ENCODE results near the gene LAMA2. TPM values are rescaled to one million over a fixed set of nuclear protein-coding genes. Genes with fewer than 3 reads are reported as not detected.

LAMA2 gene
- total and polyA plus RNA-seq, 7 donors: 8.8 to 59.0 (median 27.3) TPM

GRCh38 chr6:129236001-129236517 lies 353.1 kb downstream of the LAMA2 start:
- 39 to 73% (median 47%) methylated on average over 4 of the region's 4 CpGs for WGBS, 3 donors
- no peaks in the 10 kb centered on the region for H3K36me3 ChIP-seq (ENCODE audit: insufficient read depth in 1 of 2, low read depth in 1 of 2)
- no peaks in the 10 kb centered on the region for H3K27me3 ChIP-seq (ENCODE audit: insufficient read depth in 3 of 3, low read length in 2 of 3)
- DNase-seq: no peak
- no peak overlapping the region for H3K27ac ChIP-seq
- no peak for ATAC-seq
- H3K9me3 ChIP-seq: no peaks in the 10 kb centered on the region
- TF ChIP-seq CTCF (IDR thresholded peaks at IDR 0.05): no peak
- H3K4me3 ChIP-seq: no peak overlapping the region
- intact Hi-C loops (cut with DNase I): no loop called here
- no peaks in the 10 kb centered on the region for H3K4me1 ChIP-seq

GRCh38 chr6:129238991-129239390 lies 356.1 kb downstream of the LAMA2 start:
- H3K9me3 ChIP-seq: no peaks in the 10 kb centered on the region
- no peak overlapping the region for H3K4me3 ChIP-seq
- ATAC-seq (no peak), DNase-seq (no peak)
- no peak overlapping the region for H3K27ac ChIP-seq
- H3K4me1 ChIP-seq: no peaks in the 10 kb centered on the region
- no peak for TF ChIP-seq CTCF (IDR thresholded peaks at IDR 0.05)
- intact Hi-C loops (cut with DNase I): no loop called here
- no peaks in the 10 kb centered on the region for H3K36me3 ChIP-seq (ENCODE audit: insufficient read depth in 1 of 2, low read depth in 1 of 2)
- WGBS, 3 donors: 85 to 92% (median 88%) methylated on average over 1 of the region's 1 CpG
- no peaks in the 10 kb centered on the region for H3K27me3 ChIP-seq (ENCODE audit: insufficient read depth in 3 of 3, low read length in 2 of 3)

DNA sequence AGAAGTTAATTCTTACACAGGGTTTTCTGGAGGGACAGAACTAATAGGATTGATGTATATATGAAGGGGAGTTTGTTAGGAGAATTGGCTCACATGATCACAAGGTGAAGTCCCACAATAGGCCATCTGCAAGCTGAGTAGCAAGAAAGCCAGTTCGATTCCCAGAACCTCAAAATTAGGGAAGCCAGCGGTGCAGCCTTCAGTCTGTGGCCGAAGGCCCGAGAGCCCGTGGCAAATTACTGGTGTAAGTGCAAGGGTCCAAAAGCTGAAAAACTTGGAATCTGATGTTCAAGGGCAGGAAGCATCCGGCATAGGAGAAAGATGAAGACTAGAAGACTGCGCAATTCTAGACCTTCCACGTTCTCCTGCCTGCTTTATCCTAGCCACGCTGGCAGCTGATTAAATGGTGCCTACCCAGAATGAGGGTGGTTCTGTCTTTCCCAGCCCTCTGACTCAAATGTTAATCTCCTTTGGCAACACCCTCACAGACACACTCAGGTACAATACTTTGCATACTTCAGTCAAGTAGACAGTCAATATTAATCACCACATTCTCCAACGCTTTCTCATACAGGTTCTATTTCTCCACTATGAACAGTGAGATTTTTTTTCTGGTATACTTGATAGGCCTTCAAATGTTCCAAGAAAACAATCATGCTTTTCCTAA lies 357.0 kb downstream of the LAMA2 start:
- Histone ChIP-seq H3K36me3 (ENCODE audit: insufficient read depth in 1 of 2, low read depth in 1 of 2) (no peaks in the 10 kb centered on the region), H3K27me3 (ENCODE audit: insufficient read depth in 3 of 3, low read length in 2 of 3) (no peaks in the 10 kb centered on the region), H3K9me3 (no peaks in the 10 kb centered on the region), H3K4me1 (no peaks in the 10 kb centered on the region), H3K27ac (no peak overlapping the region), H3K4me3 (no peak overlapping the region)
- no peak for TF ChIP-seq CTCF (IDR thresholded peaks at IDR 0.05)
- intact Hi-C loops (cut with DNase I): loop anchor here in 1 of 2 donors (10.0 kb wide), 1 partner anchor 1505 kb away; no protein-coding TSS in a partner anchor
- no peak for DNase-seq
- no peak for ATAC-seq
- 96% methylated on average over 10 of the region's 10 CpGs for WGBS, 3 donors

DNA sequence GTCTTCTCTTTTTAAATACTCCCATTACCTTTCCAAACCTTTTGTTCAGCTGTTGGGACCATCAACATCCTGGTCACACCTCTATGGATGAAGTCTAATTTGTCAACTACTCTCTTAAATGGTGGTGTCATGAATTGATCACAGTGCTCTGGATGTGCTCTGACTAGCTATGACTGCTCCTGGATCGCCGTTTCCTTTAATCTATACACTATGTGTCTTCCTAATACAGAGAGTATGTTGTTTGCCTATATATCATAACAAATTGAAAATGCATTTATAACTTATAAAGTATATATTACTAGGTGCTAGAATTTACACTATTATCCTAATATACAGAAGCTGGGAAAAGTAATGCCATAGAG lies 357.5 kb downstream of the LAMA2 start:
- intact Hi-C loops (cut with DNase I): loop anchor here in 1 of 2 donors (10.0 kb wide), 1 partner anchor 1506 kb away; no protein-coding TSS in a partner anchor
- H3K9me3 ChIP-seq: no peaks in the 10 kb centered on the region
- no peak overlapping the region for H3K27ac ChIP-seq
- no peaks in the 10 kb centered on the region for H3K4me1 ChIP-seq
- WGBS, 3 donors: 98 to 99% (median 98%) methylated on average over 2 of the region's 2 CpGs
- H3K4me3 ChIP-seq: no peak overlapping the region
- ATAC-seq: no peak
- DNase-seq: no peak
- no peaks in the 10 kb centered on the region for H3K27me3 ChIP-seq (ENCODE audit: insufficient read depth in 3 of 3, low read length in 2 of 3)
- no peak for TF ChIP-seq CTCF (IDR thresholded peaks at IDR 0.05)
- no peaks in the 10 kb centered on the region for H3K36me3 ChIP-seq (ENCODE audit: insufficient read depth in 1 of 2, low read depth in 1 of 2)
